SK-N-SH (cell line): ENCODE measurements around the gene C1S.

ENCODE experiments used
- EP300 ChIP-seq, 2 experiments: IDR thresholded peaks; 2 replicates each; pipeline versions ENCODE4 v1.4.0 to v1.6.1; 2012; ENCODE audit warnings: borderline replicate concordance in 1 of 2, low read depth in 1 of 2, low read length in 1 of 2
- FOXJ3 ChIP-seq: sonication (generic); formaldehyde crosslinking; IDR thresholded peaks from 2 replicates; pipeline ENCODE4 v1.5.1; 2020; ENCODE audit warnings: mild to moderate bottlenecking, missing genetic modification reagents
- NFIC ChIP-seq: IDR thresholded peaks from 2 replicates; pipeline ENCODE4 v1.4.0; 2012; ENCODE audit warnings: borderline replicate concordance
- NRF1 ChIP-seq: IDR thresholded peaks from 2 replicates; pipeline ENCODE4 v1.6.1; 2012; ENCODE audit warnings: low read depth, mild to moderate bottlenecking, low read length
- RAD21 ChIP-seq: IDR thresholded peaks from 2 replicates; pipeline ENCODE4 v1.6.1; 2012; ENCODE audit warnings: mild to moderate bottlenecking, low read length
- RFX5 ChIP-seq: IDR thresholded peaks from 2 replicates; pipeline ENCODE4 v1.6.1; 2012; ENCODE audit warnings: mild to moderate bottlenecking, improper control_type of control experiment, low read length
- TCF12 ChIP-seq: IDR thresholded peaks from 2 replicates; pipeline ENCODE4 v1.4.0; 2012
- TF ChIP-seq, protein P1 (sequence below): fragments of 200-600 bp; sonication (generic); IDR thresholded peaks from 2 replicates; pipeline ENCODE4 v1.6.1; 2017; ENCODE audit warnings: antibody characterized with exemption, mild to moderate bottlenecking, moderate library complexity
- TF ChIP-seq, protein P2 (sequence below): IDR thresholded peaks from 2 replicates; pipeline ENCODE4 v1.6.1; 2012; ENCODE audit warnings: mild to moderate bottlenecking, low read depth, low read length, moderate library complexity
- TF ChIP-seq, protein P3 (sequence below): IDR thresholded peaks from 2 replicates; pipeline ENCODE4 v1.4.0; 2012; ENCODE audit warnings: low read depth
- TF ChIP-seq, protein P4 (sequence below): fragments of 150-350 bp; IDR thresholded peaks from 2 replicates; pipeline ENCODE4 v1.6.1; 2016; ENCODE audit warnings: mild to moderate bottlenecking, low read depth, low read length
- TF ChIP-seq, protein P5 (sequence below): fragments of 150-350 bp; IDR thresholded peaks from 2 replicates; pipeline ENCODE4 v1.6.1; 2017; ENCODE audit warnings: antibody characterized with exemption, low read length, low read depth, borderline replicate concordance
- TF ChIP-seq, protein P6 (sequence below): IDR thresholded peaks from 2 replicates; pipeline ENCODE4 v1.4.0; 2012; ENCODE audit warnings: low read depth, borderline replicate concordance

DNA sequence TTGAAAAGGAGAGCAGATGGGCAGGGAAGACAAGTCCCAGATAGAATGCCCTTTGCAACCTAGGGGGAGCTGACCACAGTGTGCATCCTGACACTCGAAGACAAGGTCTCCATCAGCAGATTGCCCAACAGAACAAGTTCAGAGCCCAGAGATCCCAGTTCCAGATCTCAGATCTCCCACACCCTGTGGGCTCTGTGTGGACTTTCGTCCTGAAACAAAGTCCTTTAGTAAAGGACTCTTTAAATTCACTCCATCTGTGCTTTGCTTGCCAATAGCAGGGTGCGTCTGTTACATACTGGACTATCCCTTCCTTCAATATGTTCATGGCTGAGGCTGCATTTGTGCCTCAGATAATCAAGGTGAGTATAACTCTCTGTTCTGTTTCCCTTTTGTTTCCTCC is 57.2 kb downstream of the C1S start:
- TF ChIP-seq, protein P1, sequence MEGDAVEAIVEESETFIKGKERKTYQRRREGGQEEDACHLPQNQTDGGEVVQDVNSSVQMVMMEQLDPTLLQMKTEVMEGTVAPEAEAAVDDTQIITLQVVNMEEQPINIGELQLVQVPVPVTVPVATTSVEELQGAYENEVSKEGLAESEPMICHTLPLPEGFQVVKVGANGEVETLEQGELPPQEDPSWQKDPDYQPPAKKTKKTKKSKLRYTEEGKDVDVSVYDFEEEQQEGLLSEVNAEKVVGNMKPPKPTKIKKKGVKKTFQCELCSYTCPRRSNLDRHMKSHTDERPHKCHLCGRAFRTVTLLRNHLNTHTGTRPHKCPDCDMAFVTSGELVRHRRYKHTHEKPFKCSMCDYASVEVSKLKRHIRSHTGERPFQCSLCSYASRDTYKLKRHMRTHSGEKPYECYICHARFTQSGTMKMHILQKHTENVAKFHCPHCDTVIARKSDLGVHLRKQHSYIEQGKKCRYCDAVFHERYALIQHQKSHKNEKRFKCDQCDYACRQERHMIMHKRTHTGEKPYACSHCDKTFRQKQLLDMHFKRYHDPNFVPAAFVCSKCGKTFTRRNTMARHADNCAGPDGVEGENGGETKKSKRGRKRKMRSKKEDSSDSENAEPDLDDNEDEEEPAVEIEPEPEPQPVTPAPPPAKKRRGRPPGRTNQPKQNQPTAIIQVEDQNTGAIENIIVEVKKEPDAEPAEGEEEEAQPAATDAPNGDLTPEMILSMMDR = no peak
- TF ChIP-seq TCF12 = no peak
- TF ChIP-seq EP300 (IDR thresholded peaks at IDR 0.05; ENCODE audit: borderline replicate concordance in 1 of 2, low read depth in 1 of 2, low read length in 1 of 2) = no peak
- no peak for TF ChIP-seq RAD21
- TF ChIP-seq, protein P2, sequence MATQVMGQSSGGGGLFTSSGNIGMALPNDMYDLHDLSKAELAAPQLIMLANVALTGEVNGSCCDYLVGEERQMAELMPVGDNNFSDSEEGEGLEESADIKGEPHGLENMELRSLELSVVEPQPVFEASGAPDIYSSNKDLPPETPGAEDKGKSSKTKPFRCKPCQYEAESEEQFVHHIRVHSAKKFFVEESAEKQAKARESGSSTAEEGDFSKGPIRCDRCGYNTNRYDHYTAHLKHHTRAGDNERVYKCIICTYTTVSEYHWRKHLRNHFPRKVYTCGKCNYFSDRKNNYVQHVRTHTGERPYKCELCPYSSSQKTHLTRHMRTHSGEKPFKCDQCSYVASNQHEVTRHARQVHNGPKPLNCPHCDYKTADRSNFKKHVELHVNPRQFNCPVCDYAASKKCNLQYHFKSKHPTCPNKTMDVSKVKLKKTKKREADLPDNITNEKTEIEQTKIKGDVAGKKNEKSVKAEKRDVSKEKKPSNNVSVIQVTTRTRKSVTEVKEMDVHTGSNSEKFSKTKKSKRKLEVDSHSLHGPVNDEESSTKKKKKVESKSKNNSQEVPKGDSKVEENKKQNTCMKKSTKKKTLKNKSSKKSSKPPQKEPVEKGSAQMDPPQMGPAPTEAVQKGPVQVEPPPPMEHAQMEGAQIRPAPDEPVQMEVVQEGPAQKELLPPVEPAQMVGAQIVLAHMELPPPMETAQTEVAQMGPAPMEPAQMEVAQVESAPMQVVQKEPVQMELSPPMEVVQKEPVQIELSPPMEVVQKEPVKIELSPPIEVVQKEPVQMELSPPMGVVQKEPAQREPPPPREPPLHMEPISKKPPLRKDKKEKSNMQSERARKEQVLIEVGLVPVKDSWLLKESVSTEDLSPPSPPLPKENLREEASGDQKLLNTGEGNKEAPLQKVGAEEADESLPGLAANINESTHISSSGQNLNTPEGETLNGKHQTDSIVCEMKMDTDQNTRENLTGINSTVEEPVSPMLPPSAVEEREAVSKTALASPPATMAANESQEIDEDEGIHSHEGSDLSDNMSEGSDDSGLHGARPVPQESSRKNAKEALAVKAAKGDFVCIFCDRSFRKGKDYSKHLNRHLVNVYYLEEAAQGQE = no peak
- TF ChIP-seq, protein P3, sequence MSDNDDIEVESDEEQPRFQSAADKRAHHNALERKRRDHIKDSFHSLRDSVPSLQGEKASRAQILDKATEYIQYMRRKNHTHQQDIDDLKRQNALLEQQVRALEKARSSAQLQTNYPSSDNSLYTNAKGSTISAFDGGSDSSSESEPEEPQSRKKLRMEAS = no peak
- no peak for TF ChIP-seq NFIC
- TF ChIP-seq FOXJ3 (CRISPR knock-in tag) = no peak
- TF ChIP-seq, protein P4, sequence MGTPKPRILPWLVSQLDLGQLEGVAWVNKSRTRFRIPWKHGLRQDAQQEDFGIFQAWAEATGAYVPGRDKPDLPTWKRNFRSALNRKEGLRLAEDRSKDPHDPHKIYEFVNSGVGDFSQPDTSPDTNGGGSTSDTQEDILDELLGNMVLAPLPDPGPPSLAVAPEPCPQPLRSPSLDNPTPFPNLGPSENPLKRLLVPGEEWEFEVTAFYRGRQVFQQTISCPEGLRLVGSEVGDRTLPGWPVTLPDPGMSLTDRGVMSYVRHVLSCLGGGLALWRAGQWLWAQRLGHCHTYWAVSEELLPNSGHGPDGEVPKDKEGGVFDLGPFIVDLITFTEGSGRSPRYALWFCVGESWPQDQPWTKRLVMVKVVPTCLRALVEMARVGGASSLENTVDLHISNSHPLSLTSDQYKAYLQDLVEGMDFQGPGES = no peak
- TF ChIP-seq, protein P5, sequence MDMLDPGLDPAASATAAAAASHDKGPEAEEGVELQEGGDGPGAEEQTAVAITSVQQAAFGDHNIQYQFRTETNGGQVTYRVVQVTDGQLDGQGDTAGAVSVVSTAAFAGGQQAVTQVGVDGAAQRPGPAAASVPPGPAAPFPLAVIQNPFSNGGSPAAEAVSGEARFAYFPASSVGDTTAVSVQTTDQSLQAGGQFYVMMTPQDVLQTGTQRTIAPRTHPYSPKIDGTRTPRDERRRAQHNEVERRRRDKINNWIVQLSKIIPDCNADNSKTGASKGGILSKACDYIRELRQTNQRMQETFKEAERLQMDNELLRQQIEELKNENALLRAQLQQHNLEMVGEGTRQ = no peak
- TF ChIP-seq, protein P6, sequence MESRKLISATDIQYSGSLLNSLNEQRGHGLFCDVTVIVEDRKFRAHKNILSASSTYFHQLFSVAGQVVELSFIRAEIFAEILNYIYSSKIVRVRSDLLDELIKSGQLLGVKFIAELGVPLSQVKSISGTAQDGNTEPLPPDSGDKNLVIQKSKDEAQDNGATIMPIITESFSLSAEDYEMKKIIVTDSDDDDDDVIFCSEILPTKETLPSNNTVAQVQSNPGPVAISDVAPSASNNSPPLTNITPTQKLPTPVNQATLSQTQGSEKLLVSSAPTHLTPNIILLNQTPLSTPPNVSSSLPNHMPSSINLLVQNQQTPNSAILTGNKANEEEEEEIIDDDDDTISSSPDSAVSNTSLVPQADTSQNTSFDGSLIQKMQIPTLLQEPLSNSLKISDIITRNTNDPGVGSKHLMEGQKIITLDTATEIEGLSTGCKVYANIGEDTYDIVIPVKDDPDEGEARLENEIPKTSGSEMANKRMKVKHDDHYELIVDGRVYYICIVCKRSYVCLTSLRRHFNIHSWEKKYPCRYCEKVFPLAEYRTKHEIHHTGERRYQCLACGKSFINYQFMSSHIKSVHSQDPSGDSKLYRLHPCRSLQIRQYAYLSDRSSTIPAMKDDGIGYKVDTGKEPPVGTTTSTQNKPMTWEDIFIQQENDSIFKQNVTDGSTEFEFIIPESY = no peak
- no peak for TF ChIP-seq NRF1
- TF ChIP-seq RFX5 = no peak
